Measurements from ENCODE around the gene RAPGEF4.

The RAPGEF4 gene

GRCh38 chr2:172860336-172860707 lies 124.7 kb downstream of the RAPGEF4 start:
- DNase-seq (ENCODE audit: low read depth, low spot score): no peak

- DNase-seq (ENCODE audit: low read depth, low spot score): no peak
Measured at GRCh38 chr2:172861098-172861497, 125.5 kb downstream of the RAPGEF4 start.

GRCh38 chr2:172861656-172862476 lies 126.2 kb downstream of the RAPGEF4 start:
- DNase-seq (ENCODE audit: low read depth, low spot score): no peak

- no peak for DNase-seq (ENCODE audit: low read depth, low spot score)
Measured at GRCh38 chr2:172863341-172863740, 127.7 kb downstream of the RAPGEF4 start.

GRCh38 chr2:172864182-172864581 lies 128.5 kb downstream of the RAPGEF4 start:
- DNase-seq (ENCODE audit: low read depth, low spot score): peak; percentile 23

GRCh38 chr2:172865422-172865821 lies 129.8 kb downstream of the RAPGEF4 start:
- no peak for DNase-seq (ENCODE audit: low read depth, low spot score)

GRCh38 chr2:172869861-172870260 lies 134.2 kb downstream of the RAPGEF4 start:
- DNase-seq (ENCODE audit: low read depth, low spot score): no peak

GRCh38 chr2:172870396-172870795 lies 134.8 kb downstream of the RAPGEF4 start:
- DNase-seq (ENCODE audit: low read depth, low spot score): no peak

- DNase-seq (ENCODE audit: low read depth, low spot score): no peak
Measured at GRCh38 chr2:172877826-172878225, 142.2 kb downstream of the RAPGEF4 start.

- DNase-seq (ENCODE audit: low read depth, low spot score): no peak
Measured at GRCh38 chr2:172878260-172878659, 142.6 kb downstream of the RAPGEF4 start.

- DNase-seq (ENCODE audit: low read depth, low spot score): no peak
Measured at GRCh38 chr2:172884336-172884735, 148.7 kb downstream of the RAPGEF4 start.

- no peak for DNase-seq (ENCODE audit: low read depth, low spot score)
Measured at GRCh38 chr2:172885996-172886395, 150.4 kb downstream of the RAPGEF4 start.

- no peak for DNase-seq (ENCODE audit: low read depth, low spot score)
Measured at GRCh38 chr2:172887280-172887679, 151.6 kb downstream of the RAPGEF4 start.

- no peak for DNase-seq (ENCODE audit: low read depth, low spot score)
Measured at GRCh38 chr2:172888714-172889669, 153.3 kb downstream of the RAPGEF4 start.

- DNase-seq (ENCODE audit: low read depth, low spot score): no peak
Measured at GRCh38 chr2:172889768-172890430, 154.3 kb downstream of the RAPGEF4 start.

GRCh38 chr2:172893111-172893510 lies 157.5 kb downstream of the RAPGEF4 start:
- no peak for DNase-seq (ENCODE audit: low read depth, low spot score)

GRCh38 chr2:172893671-172894070 lies 158.0 kb downstream of the RAPGEF4 start:
- no peak for DNase-seq (ENCODE audit: low read depth, low spot score)

- DNase-seq (ENCODE audit: low read depth, low spot score): no peak
Measured at GRCh38 chr2:172894689-172895387, 159.2 kb downstream of the RAPGEF4 start.

GRCh38 chr2:172896661-172897081 lies 161.0 kb downstream of the RAPGEF4 start:
- no peak for DNase-seq (ENCODE audit: low read depth, low spot score)

- DNase-seq (ENCODE audit: low read depth, low spot score): no peak
Measured at GRCh38 chr2:172900871-172901270, 165.2 kb downstream of the RAPGEF4 start.

GRCh38 chr2:172901913-172902312 lies 166.3 kb downstream of the RAPGEF4 start:
- DNase-seq (ENCODE audit: low read depth, low spot score): no peak

All from smooth muscle cell of the brain vasculature (primary cell).